HepG2 (cell line): Measurements from ENCODE around the gene MED1. TPM values are rescaled to one million over a fixed set of nuclear protein-coding genes. Genes with fewer than 3 reads are reported as not detected.
A peak's percentile ranks its signal among the peaks of the same experiment; 100 is the strongest.

Experiments
- ASH2L ChIP-seq: fragments of 300-600, 200-600 bp; sonication (generic); IDR thresholded peaks from 2 replicates; pipeline ENCODE4 v1.7.0; 2017; ENCODE audit warnings: low read depth, mild to moderate bottlenecking, moderate library complexity, mixed read lengths, low read length; ENCODE audit not compliant: insufficient read length
- GZF1 ChIP-seq: sonication (generic); formaldehyde crosslinking; IDR thresholded peaks from 2 replicates; pipeline ENCODE4 v1.5.1; 2020; ENCODE audit warnings: mild to moderate bottlenecking, missing genetic modification reagents
- HMG20A ChIP-seq: IDR thresholded peaks from 2 replicates; pipeline ENCODE4 v1.6.1; 2016; ENCODE audit warnings: borderline replicate concordance
- IKZF5 ChIP-seq: IDR thresholded peaks from 2 replicates; pipeline ENCODE4 v1.6.1; 2018; ENCODE audit warnings: missing genetic modification reagents, mild to moderate bottlenecking, missing compliant biosample characterization
- KLF16 ChIP-seq, 2 experiments: sonication (generic) in 1 of 2; formaldehyde crosslinking in 1 of 2; IDR thresholded peaks; 2 replicates each; pipeline versions ENCODE4 v1.6.1 to v1.8.0; 2016 to 2023; ENCODE audit warnings: missing genetic modification reagents in 2 of 2, missing compliant biosample characterization in 1 of 2
- MLLT10 ChIP-seq: sonication (generic); formaldehyde crosslinking; IDR thresholded peaks from 2 replicates; pipeline ENCODE4 v1.4.0; 2020; ENCODE audit warnings: missing genetic modification reagents
- NFATC3 ChIP-seq: sonication (generic); formaldehyde crosslinking; IDR thresholded peaks from 2 replicates; pipeline ENCODE4 v1.5.1; 2020; ENCODE audit warnings: mild to moderate bottlenecking, missing genetic modification reagents
- POLR2AphosphoS2 ChIP-seq: IDR thresholded peaks from 2 replicates; pipeline ENCODE4 v1.6.1; 2011; ENCODE audit warnings: low read depth, low read length, improper control_type of control experiment
- SAP130 ChIP-seq: IDR thresholded peaks from 2 replicates; pipeline ENCODE4 v1.6.1; 2016; ENCODE audit warnings: low read depth
- SRSF4 ChIP-seq: fragments of 200-400 bp; formaldehyde crosslinking; IDR thresholded peaks from one replicate; pipeline ENCODE4 v1.6.1; 2018; ENCODE audit warnings: mild to moderate bottlenecking, low read depth, low read length, moderate library complexity; ENCODE audit not compliant: poor library complexity, severe bottlenecking
- TEAD3 ChIP-seq: optimal IDR thresholded peaks from 2 replicates; pipeline ENCODE3; 2016; ENCODE audit warnings: borderline replicate concordance
- ZBTB42 ChIP-seq: sonication (generic); formaldehyde crosslinking; IDR thresholded peaks from 2 replicates; pipeline ENCODE4 v1.5.0; 2020; ENCODE audit warnings: mild to moderate bottlenecking, missing genetic modification reagents
- ZFP41 ChIP-seq: sonication (generic); formaldehyde crosslinking; IDR thresholded peaks from 2 replicates; pipeline ENCODE4 v1.4.0; 2020; ENCODE audit warnings: mild to moderate bottlenecking, missing genetic modification reagents, borderline replicate concordance
- ZMAT3 ChIP-seq: sonication (generic); formaldehyde crosslinking; conservative IDR thresholded peaks from 2 replicates; pipeline ENCODE4 v1.7.0; 2021; ENCODE audit warnings: missing genetic modification reagents
- ZNF224 ChIP-seq: sonication (generic); formaldehyde crosslinking; IDR thresholded peaks from 2 replicates; pipeline ENCODE4 v1.5.0; 2020; ENCODE audit warnings: mild to moderate bottlenecking, missing genetic modification reagents
- ZNF251 ChIP-seq: sonication (generic); formaldehyde crosslinking; IDR thresholded peaks from 2 replicates; pipeline ENCODE4 v1.9.0; 2021; ENCODE audit warnings: mild to moderate bottlenecking, missing genetic modification reagents
- ZNF512B ChIP-seq: sonication (generic); formaldehyde crosslinking; IDR thresholded peaks from 2 replicates; pipeline ENCODE4 v1.5.1; 2020; ENCODE audit warnings: missing genetic modification reagents, mild to moderate bottlenecking, borderline replicate concordance
- ZNF547 ChIP-seq: sonication (generic); formaldehyde crosslinking; IDR thresholded peaks from 2 replicates; pipeline ENCODE4 v1.5.1; 2020; ENCODE audit warnings: mild to moderate bottlenecking, missing genetic modification reagents
- ZNF577 ChIP-seq: sonication (generic); formaldehyde crosslinking; IDR thresholded peaks from 2 replicates; pipeline ENCODE4 v1.4.0; 2020; ENCODE audit warnings: mild to moderate bottlenecking, low read depth, missing genetic modification reagents, borderline replicate concordance
- ZNF775 ChIP-seq: sonication (generic); formaldehyde crosslinking; IDR thresholded peaks from 2 replicates; pipeline ENCODE4 v1.4.0; 2020; ENCODE audit warnings: missing genetic modification reagents, mild to moderate bottlenecking, moderate library complexity, borderline replicate concordance
- ZNF790 ChIP-seq: sonication (generic); formaldehyde crosslinking; IDR thresholded peaks from 2 replicates; pipeline ENCODE4 v1.8.0; 2022; ENCODE audit warnings: missing genetic modification reagents, mild to moderate bottlenecking, borderline replicate concordance
- ZNF850 ChIP-seq: sonication (generic); formaldehyde crosslinking; conservative IDR thresholded peaks from 2 replicates; pipeline ENCODE4 v1.9.0; 2021; ENCODE audit warnings: mild to moderate bottlenecking, missing genetic modification reagents
- ZNF891 ChIP-seq: sonication (generic); formaldehyde crosslinking; IDR thresholded peaks from 2 replicates; pipeline ENCODE4 v1.5.0; 2020; ENCODE audit warnings: mild to moderate bottlenecking, missing genetic modification reagents
- polyA plus RNA-seq, 8 experiments: library from polyadenylated mRNA; depleted of rRNA in 3 of 8; stranded (reverse) in 7 of 8; unstranded in 1 of 8; fragments of >200 nt; fragmentation: Illumina TruSeq in 4 of 8; extraction: Trizol in 4 of 8; gene quantifications; 2 replicates each; pipeline versions ENCODE4 v1.2.1 to v1.2.3, GENCODE V29; 2011 to 2016; ENCODE audit warnings: low read depth in 4 of 8, missing spikeins in 1 of 8, mixed read lengths in 1 of 8; ENCODE audit not compliant: insufficient read depth in 1 of 8
- total RNA-seq, 5 experiments: library from RNA; depleted of rRNA; stranded (reverse); fragments of >200 nt; fragmentation: Illumina TruSeq; extraction: Trizol; gene quantifications; 2 replicates each; pipeline ENCODE4 v1.2.3, GENCODE V29; 2016; ENCODE audit warnings: low read depth in 1 of 5

The MED1 gene
- total and polyA plus RNA-seq, 2 of the 13 experiments (the other 11 are each of a cell fraction or from before 2014, with no cell fraction given): 37.5 to 40.1 TPM

- TF ChIP-seq ZNF790 (CRISPR knock-in tag) (no peak), ASH2L (peak; percentile 97), NFATC3 (CRISPR knock-in tag) (0 out of 2 replicates have a peak, but pooled peaks have one; percentile 31), KLF16 (CRISPR knock-in tag; IDR thresholded peaks at IDR 0.05) (peak in 1 of 2 experiments; percentile 99; a peak in 2 of 4 replicates), ZNF512B (no peak), SRSF4 (no peak), IKZF5 (CRISPR knock-in tag) (peak; percentile 89), HMG20A (CRISPR knock-in tag) (no peak), ZMAT3 (CRISPR knock-in tag) (peak; percentile 94), TEAD3 (CRISPR knock-in tag) (peak; percentile 84), MLLT10 (0 out of 2 replicates have a peak, but pooled peaks have one; percentile 54), ZNF775 (0 out of 2 replicates have a peak, but pooled peaks have one; percentile 78), ZNF891 (CRISPR knock-in tag) (peak; percentile 38; the same call in 1 of the 2 replicates), ZFP41 (CRISPR knock-in tag) (peak; percentile 49; the same call in 1 of the 2 replicates), ZNF850 (CRISPR knock-in tag) (peak; percentile 43; the same call in 1 of the 2 replicates), ZNF224 (CRISPR knock-in tag) (no peak), SAP130 (CRISPR knock-in tag) (peak; percentile 96), ZNF251 (CRISPR knock-in tag) (0 out of 2 replicates have a peak, but pooled peaks have one; percentile 76), POLR2AphosphoS2 (peak; percentile 90), ZNF577 (CRISPR knock-in tag) (no peak), ZBTB42 (CRISPR knock-in tag) (no peak), ZNF547 (CRISPR knock-in tag) (peak; percentile 78; the same call in 1 of the 2 replicates), GZF1 (CRISPR knock-in tag) (0 out of 2 replicates have a peak, but pooled peaks have one; percentile 35)
These were observed 10.3 kb upstream of the MED1 start, which contains the start of gene CDK12 (continued) for GRCh38 chr17:39461113-39461925.
